ENCODE measurements around the gene RABGAP1L. TPM values are rescaled to one million over a fixed set of nuclear protein-coding genes. Genes with fewer than 3 reads are reported as not detected.

Gene RABGAP1L
- total and polyA plus RNA-seq, 2 of the 4 experiments (the other 2 are of a cell fraction), result 7.9 to 26.7 TPM

DNA sequence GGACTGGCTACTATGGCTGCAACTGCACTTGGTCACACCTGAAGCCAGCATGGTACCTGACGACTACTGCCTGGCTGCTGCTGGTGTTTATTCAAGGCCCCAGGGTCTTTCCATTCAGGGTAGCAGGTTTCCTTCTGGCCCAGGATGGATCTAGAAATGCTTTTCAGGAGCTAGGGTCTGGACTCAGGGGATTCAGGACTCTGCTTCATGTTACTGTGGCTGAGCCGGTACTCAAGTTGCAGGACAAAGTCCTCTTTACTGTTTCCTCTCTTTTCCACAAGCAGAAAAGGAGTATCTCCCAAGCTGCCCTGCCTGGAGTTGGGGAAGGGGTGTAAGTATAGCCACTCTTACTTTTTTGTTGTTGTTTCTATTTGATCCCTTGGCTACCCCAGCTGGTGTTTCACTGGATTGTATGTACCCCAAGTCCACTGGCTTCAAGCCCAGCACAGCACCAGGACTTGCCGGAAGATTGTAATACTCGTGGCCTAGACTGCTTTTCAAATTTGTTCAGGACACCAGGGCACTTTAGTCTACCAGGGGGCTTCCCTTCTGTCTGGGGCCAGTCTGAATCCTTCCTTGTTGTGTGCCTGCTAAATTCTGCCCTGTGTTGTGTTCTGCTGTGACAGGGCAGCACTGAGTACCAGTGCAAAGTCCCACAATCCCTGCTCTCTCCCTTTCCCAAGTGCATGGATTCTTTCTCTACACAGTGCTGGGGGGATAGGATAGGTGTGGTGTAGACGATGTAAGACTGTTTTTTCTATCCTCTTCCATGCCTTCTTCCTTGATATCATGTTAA is 536.9 kb downstream of the RABGAP1L start:
- 82% methylated on average over 3 of the region's 5 CpGs; no CpG with 5 or more reads in 1 of the 2 experiments for WGBS, 2 experiments (ENCODE audit: extremely low coverage in 2 of 2, insufficient read length in 1 of 2)
- H2BK120ac ChIP-seq (ENCODE audit: low read depth, low read length), result no peak overlapping the region
- no peak overlapping the region for H3K9ac ChIP-seq (ENCODE audit: low read depth, low read length)
- TF ChIP-seq CTCF (conservative IDR thresholded peaks at IDR 0.05; ENCODE audit: low read depth, low read length) (no peak), BHLHE40 (IDR thresholded peaks at IDR 0.05; ENCODE audit: low read depth, low read length) (no peak), USF2 (IDR thresholded peaks at IDR 0.05; ENCODE audit: low read depth, low read length) (no peak), RAD21 (IDR thresholded peaks at IDR 0.05; ENCODE audit: low read length) (no peak), FOS (IDR thresholded peaks at IDR 0.05; ENCODE audit: low read depth, low read length) (no peak), CEBPB (IDR thresholded peaks at IDR 0.05; ENCODE audit: low read depth, low read length) (no peak), CHD1 (IDR thresholded peaks at IDR 0.05; ENCODE audit: low read depth, low read length) (no peak), SMC3 (IDR thresholded peaks at IDR 0.05; ENCODE audit: low read depth, low read length) (no peak), RCOR1 (IDR thresholded peaks at IDR 0.05; ENCODE audit: insufficient replicate concordance, low read length) (no peak), MXI1 (IDR thresholded peaks at IDR 0.05; ENCODE audit: borderline replicate concordance, low read depth, low read length) (no peak), NFE2L2 (IDR thresholded peaks at IDR 0.05; ENCODE audit: low read depth, low read length) (no peak)
- TF ChIP-seq, protein P1, sequence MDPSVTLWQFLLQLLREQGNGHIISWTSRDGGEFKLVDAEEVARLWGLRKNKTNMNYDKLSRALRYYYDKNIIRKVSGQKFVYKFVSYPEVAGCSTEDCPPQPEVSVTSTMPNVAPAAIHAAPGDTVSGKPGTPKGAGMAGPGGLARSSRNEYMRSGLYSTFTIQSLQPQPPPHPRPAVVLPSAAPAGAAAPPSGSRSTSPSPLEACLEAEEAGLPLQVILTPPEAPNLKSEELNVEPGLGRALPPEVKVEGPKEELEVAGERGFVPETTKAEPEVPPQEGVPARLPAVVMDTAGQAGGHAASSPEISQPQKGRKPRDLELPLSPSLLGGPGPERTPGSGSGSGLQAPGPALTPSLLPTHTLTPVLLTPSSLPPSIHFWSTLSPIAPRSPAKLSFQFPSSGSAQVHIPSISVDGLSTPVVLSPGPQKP (IDR thresholded peaks at IDR 0.05; ENCODE audit: borderline replicate concordance, low read depth, low read length), result no peak
- DNase-seq (no peak), ATAC-seq (ENCODE audit: low read depth) (no peak)
- no peak overlapping the region for H3K14ac ChIP-seq (replicated peaks; ENCODE audit: low read depth, low read length)
- dilution Hi-C loops (cut with HindIII; ENCODE audit: low sequenced_read_pairs, unreplicated experiment) (no loop called here), in situ Hi-C loops (cut with MboI; ENCODE audit: low sequenced_read_pairs) (no loop called here), intact Hi-C loops (cut with micrococcal nuclease) (no loop called here)
- no peaks in the 10 kb centered on the region for H3K79me1 ChIP-seq (ENCODE audit: low read depth in 1 of 2, low read length in 2 of 2)
- H2BK20ac ChIP-seq (ENCODE audit: low read depth, low read length), result no peak overlapping the region
- H3K56ac ChIP-seq (ENCODE audit: extremely low read depth, insufficient read depth, low read length), result no peak overlapping the region
- no peaks in the 10 kb centered on the region for H4K20me1 ChIP-seq (ENCODE audit: insufficient read depth, low read length)
- no peaks in the 10 kb centered on the region for H3K9me1 ChIP-seq (ENCODE audit: insufficient read depth, low read length)
- H4K91ac ChIP-seq (ENCODE audit: insufficient read depth, low read depth, low read length), result no peak overlapping the region
- no peaks in the 10 kb centered on the region for H3K4me1 ChIP-seq (ENCODE audit: control insufficient read depth, insufficient read depth, low read length)
- no TSS peak for BruUV-seq (replicated peaks)
- no peak overlapping the region for H2BK5ac ChIP-seq (ENCODE audit: low read depth, low read length, poor library complexity, severe bottlenecking)
- ChIA-PET POLR2A (ENCODE audit: unreplicated experiment) (no interaction called here), CTCF (no interaction called here)
- no peak overlapping the region for H4K8ac ChIP-seq (ENCODE audit: low read depth in 2 of 2, low read length in 2 of 2)
- H3K23ac ChIP-seq (ENCODE audit: low read depth, low read length), result no peak overlapping the region
- no peaks in the 10 kb centered on the region for H3K27me3 ChIP-seq (ENCODE audit: control insufficient read depth, insufficient read depth, low read length)
- H2AK9ac ChIP-seq (replicated peaks; ENCODE audit: low read depth, low read length, poor library complexity), result no peak overlapping the region
- H3K18ac ChIP-seq (ENCODE audit: low read depth, low read length), result no peak overlapping the region
- no peak overlapping the region for H3K4ac ChIP-seq (ENCODE audit: low read depth, low read length)
- H3K9me3 ChIP-seq (ENCODE audit: control insufficient read depth, insufficient read depth, low read length), result no peaks in the 10 kb centered on the region
- no peak overlapping the region for H4K5ac ChIP-seq (ENCODE audit: low read depth, low read length)
- no peak overlapping the region for H2AFZ ChIP-seq (replicated peaks; ENCODE audit: low read length, poor library complexity)
- no peaks in the 10 kb centered on the region for H3K36me3 ChIP-seq (ENCODE audit: control insufficient read depth, insufficient read depth, low read length)
- no peak overlapping the region for H3K4me2 ChIP-seq (ENCODE audit: low read depth, low read length)
- no peak overlapping the region for H2AK5ac ChIP-seq (ENCODE audit: low read depth, low read length)
- no peak overlapping the region for H2BK15ac ChIP-seq (ENCODE audit: low read depth, low read length)
- H3K27ac ChIP-seq (ENCODE audit: insufficient read depth, low read length), result no peak overlapping the region
- no peak overlapping the region for H3K4me3 ChIP-seq (ENCODE audit: insufficient read depth, low read depth, low read length)
